Measurements from ENCODE around the gene FBXW4. TPM values are rescaled to one million over a fixed set of nuclear protein-coding genes. Genes with fewer than 3 reads are reported as not detected.
A peak's percentile ranks its signal among the peaks of the same experiment; 100 is the strongest.

FBXW4 gene
- total and polyA plus RNA-seq, 10 of the 15 experiments (the other 5 are each of a cell fraction or from before 2014, with no cell fraction given) = 5.7 to 42.0 (median 27.5) TPM

DNA sequence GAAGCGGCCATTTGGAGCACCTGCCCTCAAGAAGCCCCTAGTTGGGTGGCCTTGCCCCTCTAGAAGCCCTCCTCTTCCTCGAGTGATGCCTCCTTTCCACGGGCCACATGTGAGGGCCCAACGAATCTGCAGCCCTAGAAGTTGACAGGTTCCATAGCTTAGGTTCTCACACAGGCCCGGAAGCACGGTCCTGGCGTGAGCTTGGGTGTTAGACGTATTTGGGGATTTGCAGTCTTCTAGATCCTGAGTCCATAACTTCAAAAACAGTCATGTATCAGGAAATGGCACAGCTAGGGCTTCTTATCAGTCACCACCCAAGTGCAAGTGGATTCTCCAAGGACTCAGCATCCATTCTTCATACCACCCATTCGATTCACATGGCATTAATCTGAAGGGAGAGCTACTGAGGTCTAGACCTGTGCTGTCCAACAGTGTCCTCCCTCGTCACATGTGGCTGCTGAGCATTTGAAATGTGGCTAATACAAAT lies 477 bp upstream of the FBXW4 start (continued):
- TF ChIP-seq, protein P1, sequence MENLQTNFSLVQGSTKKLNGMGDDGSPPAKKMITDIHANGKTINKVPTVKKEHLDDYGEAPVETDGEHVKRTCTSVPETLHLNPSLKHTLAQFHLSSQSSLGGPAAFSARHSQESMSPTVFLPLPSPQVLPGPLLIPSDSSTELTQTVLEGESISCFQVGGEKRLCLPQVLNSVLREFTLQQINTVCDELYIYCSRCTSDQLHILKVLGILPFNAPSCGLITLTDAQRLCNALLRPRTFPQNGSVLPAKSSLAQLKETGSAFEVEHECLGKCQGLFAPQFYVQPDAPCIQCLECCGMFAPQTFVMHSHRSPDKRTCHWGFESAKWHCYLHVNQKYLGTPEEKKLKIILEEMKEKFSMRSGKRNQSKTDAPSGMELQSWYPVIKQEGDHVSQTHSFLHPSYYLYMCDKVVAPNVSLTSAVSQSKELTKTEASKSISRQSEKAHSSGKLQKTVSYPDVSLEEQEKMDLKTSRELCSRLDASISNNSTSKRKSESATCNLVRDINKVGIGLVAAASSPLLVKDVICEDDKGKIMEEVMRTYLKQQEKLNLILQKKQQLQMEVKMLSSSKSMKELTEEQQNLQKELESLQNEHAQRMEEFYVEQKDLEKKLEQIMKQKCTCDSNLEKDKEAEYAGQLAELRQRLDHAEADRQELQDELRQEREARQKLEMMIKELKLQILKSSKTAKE (IDR thresholded peaks at IDR 0.05; ENCODE audit: low read depth, poor library complexity, severe bottlenecking) = no peak
- TF ChIP-seq, protein P2, sequence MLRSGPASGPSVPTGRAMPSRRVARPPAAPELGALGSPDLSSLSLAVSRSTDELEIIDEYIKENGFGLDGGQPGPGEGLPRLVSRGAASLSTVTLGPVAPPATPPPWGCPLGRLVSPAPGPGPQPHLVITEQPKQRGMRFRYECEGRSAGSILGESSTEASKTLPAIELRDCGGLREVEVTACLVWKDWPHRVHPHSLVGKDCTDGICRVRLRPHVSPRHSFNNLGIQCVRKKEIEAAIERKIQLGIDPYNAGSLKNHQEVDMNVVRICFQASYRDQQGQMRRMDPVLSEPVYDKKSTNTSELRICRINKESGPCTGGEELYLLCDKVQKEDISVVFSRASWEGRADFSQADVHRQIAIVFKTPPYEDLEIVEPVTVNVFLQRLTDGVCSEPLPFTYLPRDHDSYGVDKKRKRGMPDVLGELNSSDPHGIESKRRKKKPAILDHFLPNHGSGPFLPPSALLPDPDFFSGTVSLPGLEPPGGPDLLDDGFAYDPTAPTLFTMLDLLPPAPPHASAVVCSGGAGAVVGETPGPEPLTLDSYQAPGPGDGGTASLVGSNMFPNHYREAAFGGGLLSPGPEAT (IDR thresholded peaks at IDR 0.05; ENCODE audit: low read depth) = peak; percentile 53; the same call in 1 of the 2 replicates
- TF ChIP-seq NR2C1 (IDR thresholded peaks at IDR 0.05) (no peak), KDM1A (IDR thresholded peaks at IDR 0.05; ENCODE audit: borderline replicate concordance) (no peak), MXI1 (IDR thresholded peaks at IDR 0.05; ENCODE audit: low read depth, low read length) (0 out of 2 replicates have a peak, but pooled peaks have one; percentile 9), NRF1 (conservative IDR thresholded peaks at IDR 0.05; ENCODE audit: low read depth, low read length) (no peak), TCF7 (IDR thresholded peaks at IDR 0.05; ENCODE audit: borderline replicate concordance) (no peak), FOXM1 (IDR thresholded peaks at IDR 0.05; ENCODE audit: low read depth, low read length) (no peak)
- TF ChIP-seq, protein P3, sequence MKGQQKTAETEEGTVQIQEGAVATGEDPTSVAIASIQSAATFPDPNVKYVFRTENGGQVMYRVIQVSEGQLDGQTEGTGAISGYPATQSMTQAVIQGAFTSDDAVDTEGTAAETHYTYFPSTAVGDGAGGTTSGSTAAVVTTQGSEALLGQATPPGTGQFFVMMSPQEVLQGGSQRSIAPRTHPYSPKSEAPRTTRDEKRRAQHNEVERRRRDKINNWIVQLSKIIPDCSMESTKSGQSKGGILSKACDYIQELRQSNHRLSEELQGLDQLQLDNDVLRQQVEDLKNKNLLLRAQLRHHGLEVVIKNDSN (IDR thresholded peaks at IDR 0.05; ENCODE audit: borderline replicate concordance, extremely low read length, insufficient read depth, low read depth, low read length) = no peak
- TF ChIP-seq, protein P4, sequence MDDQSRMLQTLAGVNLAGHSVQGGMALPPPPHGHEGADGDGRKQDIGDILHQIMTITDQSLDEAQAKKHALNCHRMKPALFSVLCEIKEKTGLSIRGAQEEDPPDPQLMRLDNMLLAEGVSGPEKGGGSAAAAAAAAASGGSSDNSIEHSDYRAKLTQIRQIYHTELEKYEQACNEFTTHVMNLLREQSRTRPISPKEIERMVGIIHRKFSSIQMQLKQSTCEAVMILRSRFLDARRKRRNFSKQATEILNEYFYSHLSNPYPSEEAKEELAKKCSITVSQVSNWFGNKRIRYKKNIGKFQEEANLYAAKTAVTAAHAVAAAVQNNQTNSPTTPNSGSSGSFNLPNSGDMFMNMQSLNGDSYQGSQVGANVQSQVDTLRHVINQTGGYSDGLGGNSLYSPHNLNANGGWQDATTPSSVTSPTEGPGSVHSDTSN (IDR thresholded peaks at IDR 0.05; ENCODE audit: insufficient replicate concordance, low read depth, low read length) = no peak

Data from GM12878 (cell line).